ENCODE results near the gene RNF223. TPM values are rescaled to one million over a fixed set of nuclear protein-coding genes. Genes with fewer than 3 reads are reported as not detected.

RNF223 gene
- polyA plus RNA-seq, 4 donors = 0.15 to 0.45 (median 0.18) TPM; not detected in 1

DNA sequence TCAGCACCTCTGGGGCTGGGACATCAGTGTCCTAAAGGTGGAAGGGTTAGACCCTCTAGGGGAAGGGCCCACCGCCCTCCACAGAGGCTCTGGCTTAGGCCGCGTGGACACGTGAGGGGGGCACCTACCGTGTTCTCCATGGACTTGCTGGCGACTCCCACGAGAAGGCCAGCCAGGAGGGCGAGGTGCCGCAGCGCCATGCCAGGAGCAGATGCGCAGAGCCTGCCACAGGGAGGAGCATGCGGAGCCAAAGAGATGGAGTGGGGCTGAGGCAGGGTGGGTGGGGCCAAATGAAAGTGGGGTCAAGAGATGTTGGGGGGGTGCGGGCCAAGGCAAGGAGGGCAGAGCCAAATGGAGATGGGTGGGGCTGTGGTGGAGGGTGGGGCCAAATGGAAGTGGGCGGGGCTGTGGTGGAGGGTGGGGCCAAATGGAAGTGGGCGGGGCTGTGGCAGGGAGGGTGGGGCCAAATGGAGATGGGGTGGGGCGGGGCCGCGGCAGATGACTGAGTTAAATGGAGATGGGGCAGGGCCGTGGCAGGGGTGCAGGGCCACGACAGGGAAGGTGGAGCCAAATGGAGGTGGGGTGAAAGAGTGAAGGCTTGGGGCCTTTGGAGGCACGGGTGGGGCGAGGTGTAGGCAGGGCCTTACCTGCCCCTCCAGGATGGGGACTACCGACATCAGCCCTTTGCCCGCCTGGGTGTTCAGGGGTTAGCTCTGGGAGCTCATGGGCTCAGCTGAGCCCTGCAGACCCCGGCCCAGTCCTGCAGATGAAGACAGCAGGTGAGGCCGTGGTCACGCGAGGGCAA lies 17.4 kb upstream of the RNF223 start:
- no peaks in the 10 kb centered on the region for H3K4me1 ChIP-seq (ENCODE audit: control insufficient read depth in 3 of 3, insufficient read depth in 2 of 3, low read depth in 1 of 3, low read length in 2 of 3)
- peaks cover 0 to 24% (median 0%) of the 10 kb centered on the region in 3 donors for H3K36me3 ChIP-seq (ENCODE audit: control insufficient read depth in 3 of 3, insufficient read depth in 2 of 3, low read depth in 1 of 3, low read length in 3 of 3)
- no peak overlapping the region for H3K4me3 ChIP-seq (ENCODE audit: low read depth in 1 of 3, low read length in 3 of 3)
- no peak overlapping the region for H3K27ac ChIP-seq (ENCODE audit: low read depth in 1 of 3, low read length in 2 of 3)
- H3K9me3 ChIP-seq (ENCODE audit: control insufficient read depth in 2 of 2, insufficient read depth in 1 of 2, low read depth in 1 of 2, low read length in 1 of 2) = no peaks in the 10 kb centered on the region
- 95 to 99% (median 96%) methylated on average over 27 to 28 of the region's 28 CpGs for WGBS, 3 donors
- H3K27me3 ChIP-seq (ENCODE audit: control insufficient read depth in 3 of 3, insufficient read depth in 3 of 3, low read length in 3 of 3) = no peaks in the 10 kb centered on the region
- FAIRE-seq (no peak), DNase-seq (no peak)

DNA sequence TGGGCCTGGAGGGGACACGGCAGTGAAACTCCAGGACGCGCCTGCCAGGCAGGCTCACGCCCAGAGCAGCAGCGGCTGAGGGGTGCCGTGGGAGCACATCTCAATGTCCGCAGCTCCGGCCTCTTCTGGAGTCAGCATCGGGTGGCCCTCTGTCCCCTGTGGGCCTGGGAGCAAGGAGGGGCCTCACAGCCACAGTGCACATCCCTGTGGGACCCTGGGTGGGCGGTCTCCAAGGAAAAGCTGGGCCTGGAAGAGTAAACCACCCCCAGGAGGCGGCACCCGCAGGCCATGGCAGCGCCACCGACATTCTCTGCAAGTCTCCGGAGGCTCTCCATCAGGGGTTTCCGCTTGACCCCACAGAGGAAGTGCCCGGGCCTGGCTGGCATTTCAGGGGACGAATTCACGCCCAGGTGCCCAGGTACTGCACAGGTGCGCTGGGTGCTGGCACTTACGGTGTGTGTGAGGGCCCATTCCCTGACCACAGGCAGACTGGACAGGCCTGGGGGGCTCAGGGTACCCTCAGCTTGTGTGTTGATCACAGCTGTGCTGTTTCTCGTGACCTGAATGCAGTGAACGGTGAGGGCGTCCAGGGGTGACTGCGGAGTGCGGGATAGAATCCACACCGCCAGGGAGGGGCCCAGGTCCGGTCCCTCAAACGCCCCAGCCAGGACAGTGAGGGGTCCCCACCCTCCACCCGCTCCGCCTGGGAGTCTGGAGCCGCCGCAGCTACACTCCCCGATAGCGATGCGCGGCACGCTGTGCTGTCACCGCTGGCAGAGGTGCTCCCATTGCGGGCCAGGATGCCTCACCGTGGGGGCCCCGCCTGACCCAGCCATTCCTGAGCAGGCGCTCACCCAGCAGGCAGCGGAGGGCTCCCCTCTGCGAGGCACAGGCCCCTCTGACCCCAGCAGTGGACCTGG lies 16.6 kb upstream of the RNF223 start:
- FAIRE-seq = no peak
- no peak overlapping the region for H3K4me3 ChIP-seq (ENCODE audit: low read depth in 1 of 3, low read length in 3 of 3)

DNA sequence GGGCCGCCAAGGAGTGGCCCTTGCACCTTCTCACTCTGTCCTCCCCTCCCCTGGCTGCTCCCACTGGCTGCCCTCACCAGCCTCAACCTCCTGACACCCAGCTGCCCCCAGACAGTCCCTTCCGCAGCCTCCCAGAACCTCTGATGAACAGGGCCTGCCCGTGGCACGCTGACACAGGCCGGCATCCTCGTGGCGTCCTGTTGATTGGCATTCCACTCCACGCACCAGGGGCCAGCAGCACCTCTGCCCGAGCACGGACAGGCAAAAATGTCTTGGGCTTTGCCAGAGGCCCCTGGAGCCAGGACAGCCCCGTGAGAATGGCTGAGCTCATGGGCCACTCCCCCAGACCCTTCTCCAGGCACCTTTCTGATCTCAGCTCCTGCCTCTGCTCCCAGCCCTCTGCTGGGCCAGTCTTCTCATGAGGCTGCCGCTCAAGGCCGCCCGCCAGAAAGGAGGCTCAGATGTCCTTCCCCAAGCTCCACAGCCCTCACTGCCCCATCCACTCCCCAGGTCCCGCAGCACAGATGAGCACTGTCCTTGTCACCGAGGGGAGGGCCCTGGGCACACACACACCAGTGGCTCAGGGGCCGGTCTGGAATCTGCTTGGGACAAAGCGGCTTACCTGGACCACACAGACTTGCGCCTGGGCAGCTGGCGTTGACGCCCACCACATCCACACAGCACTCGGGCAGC lies 15.8 kb upstream of the RNF223 start:
- Histone ChIP-seq H3K4me1 (ENCODE audit: control insufficient read depth in 3 of 3, insufficient read depth in 2 of 3, low read depth in 1 of 3, low read length in 2 of 3) (no peaks in the 10 kb centered on the region), H3K9me3 (ENCODE audit: control insufficient read depth in 2 of 2, insufficient read depth in 1 of 2, low read depth in 1 of 2, low read length in 1 of 2) (no peaks in the 10 kb centered on the region), H3K27me3 (ENCODE audit: control insufficient read depth in 3 of 3, insufficient read depth in 3 of 3, low read length in 3 of 3) (no peaks in the 10 kb centered on the region), H3K36me3 (ENCODE audit: control insufficient read depth in 3 of 3, insufficient read depth in 2 of 3, low read depth in 1 of 3, low read length in 3 of 3) (peaks cover 0 to 33% (median 0%) of the 10 kb centered on the region in 3 donors), H3K27ac (ENCODE audit: low read depth in 1 of 3, low read length in 2 of 3) (no peak overlapping the region), H3K4me3 (ENCODE audit: low read depth in 1 of 3, low read length in 3 of 3) (no peak overlapping the region)
- FAIRE-seq = no peak
- no peak for DNase-seq
- WGBS, 3 donors = 94% methylated on average over 21 to 22 of the region's 22 CpGs

More for the DNA sequence above, 16.6 kb upstream of the RNF223 start:
- WGBS, 3 donors = 95 to 96% (median 95%) methylated on average over 41 to 45 of the region's 45 CpGs
- Histone ChIP-seq H3K9me3 (ENCODE audit: control insufficient read depth in 2 of 2, insufficient read depth in 1 of 2, low read depth in 1 of 2, low read length in 1 of 2) (no peaks in the 10 kb centered on the region), H3K4me1 (ENCODE audit: control insufficient read depth in 3 of 3, insufficient read depth in 2 of 3, low read depth in 1 of 3, low read length in 2 of 3) (no peaks in the 10 kb centered on the region), H3K27me3 (ENCODE audit: control insufficient read depth in 3 of 3, insufficient read depth in 3 of 3, low read length in 3 of 3) (no peaks in the 10 kb centered on the region), H3K36me3 (ENCODE audit: control insufficient read depth in 3 of 3, insufficient read depth in 2 of 3, low read depth in 1 of 3, low read length in 3 of 3) (peaks cover 0 to 28% (median 0%) of the 10 kb centered on the region in 3 donors), H3K27ac (ENCODE audit: low read depth in 1 of 3, low read length in 2 of 3) (no peak overlapping the region)
- no peak for DNase-seq

DNA sequence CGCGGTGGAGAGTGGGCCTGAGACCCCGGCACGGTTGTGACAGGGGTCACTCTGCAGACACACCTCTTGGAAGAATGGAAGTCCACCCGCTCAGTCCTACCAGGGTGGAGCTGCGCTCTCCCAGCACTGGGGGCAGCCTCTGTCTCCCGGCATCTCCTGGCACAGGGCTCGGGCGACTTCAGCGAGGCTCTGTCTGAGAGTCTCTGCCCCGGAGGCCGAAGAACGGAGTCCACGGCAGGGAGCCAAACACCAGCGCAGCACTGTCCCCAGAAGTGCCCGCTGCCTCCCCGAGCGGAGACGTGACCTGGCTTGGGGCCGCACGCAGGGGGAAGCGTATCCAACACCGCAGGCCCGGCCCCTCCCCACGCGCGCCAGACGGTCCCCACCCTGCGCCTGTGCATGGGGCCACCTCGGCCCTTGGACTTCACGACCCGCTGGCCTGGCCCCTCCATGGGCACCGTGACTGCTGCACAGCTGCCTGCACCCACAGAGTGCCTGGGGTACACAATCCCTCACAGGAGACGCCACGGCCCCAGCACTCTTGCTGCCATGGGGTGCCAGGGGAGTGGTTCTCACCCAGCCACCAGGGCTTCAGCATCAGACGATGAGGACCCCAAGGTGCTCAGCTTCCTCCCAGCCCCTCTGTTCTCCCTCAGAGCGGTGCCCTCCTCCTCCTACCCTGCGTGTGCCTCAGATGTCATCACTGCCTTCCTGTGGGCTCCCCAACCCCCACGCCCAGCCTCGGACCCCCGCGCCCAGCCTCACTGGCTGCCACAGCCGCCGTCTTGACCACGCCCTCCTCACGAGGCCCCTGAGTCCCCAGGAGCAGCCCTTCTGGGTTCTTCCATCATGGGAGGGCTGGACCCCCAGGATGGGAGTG lies 14.9 kb upstream of the RNF223 start:
- Histone ChIP-seq H3K4me3 (ENCODE audit: low read depth in 1 of 3, low read length in 3 of 3) (no peak overlapping the region), H3K27ac (ENCODE audit: low read depth in 1 of 3, low read length in 2 of 3) (no peak overlapping the region), H3K27me3 (ENCODE audit: control insufficient read depth in 3 of 3, insufficient read depth in 3 of 3, low read length in 3 of 3) (no peaks in the 10 kb centered on the region), H3K9me3 (ENCODE audit: control insufficient read depth in 2 of 2, insufficient read depth in 1 of 2, low read depth in 1 of 2, low read length in 1 of 2) (no peaks in the 10 kb centered on the region), H3K4me1 (ENCODE audit: control insufficient read depth in 3 of 3, insufficient read depth in 2 of 3, low read depth in 1 of 3, low read length in 2 of 3) (no peaks in the 10 kb centered on the region), H3K36me3 (ENCODE audit: control insufficient read depth in 3 of 3, insufficient read depth in 2 of 3, low read depth in 1 of 3, low read length in 3 of 3) (peaks cover 0 to 39% (median 0%) of the 10 kb centered on the region in 3 donors)
- no peak for DNase-seq
- 93 to 94% (median 93%) methylated on average over 41 to 46 of the region's 46 CpGs for WGBS, 3 donors
- FAIRE-seq = no peak

DNA sequence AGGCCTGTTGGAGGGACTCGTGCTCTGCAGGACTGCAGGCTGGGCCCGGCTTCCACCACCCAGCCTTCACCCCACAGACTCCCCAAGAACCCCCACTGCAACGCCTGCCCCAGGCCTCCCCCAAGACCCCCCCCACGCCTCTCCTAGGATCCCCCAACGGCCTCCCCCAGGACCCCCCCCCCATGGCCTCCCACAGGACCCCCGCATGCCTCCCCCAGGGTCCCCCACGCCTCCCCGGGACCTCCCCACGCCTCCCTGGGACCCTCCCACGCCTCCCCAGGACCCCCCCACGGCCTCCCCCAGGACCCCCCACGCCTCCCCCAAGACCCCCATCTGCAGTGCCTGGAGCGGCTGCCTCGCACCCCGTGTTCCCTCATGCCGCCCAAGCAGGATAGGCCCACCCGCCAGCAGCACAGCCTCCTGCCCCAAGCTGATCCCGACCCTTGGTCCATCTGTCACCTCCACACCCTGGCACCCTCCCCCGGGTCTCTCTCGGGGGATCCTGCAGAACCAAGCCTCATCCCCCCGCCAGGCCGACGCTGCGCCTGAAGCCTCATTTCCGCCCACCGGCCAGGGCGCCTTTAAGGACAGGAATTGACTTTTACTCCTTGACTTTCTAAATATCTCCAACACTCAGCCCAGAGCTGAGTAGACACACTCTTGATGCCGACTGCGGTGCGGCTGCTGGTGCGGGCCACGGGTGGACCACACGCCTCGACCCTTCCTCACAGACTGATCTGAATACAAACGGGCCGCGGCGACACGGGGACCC lies 14.1 kb upstream of the RNF223 start:
- Histone ChIP-seq H3K27ac (ENCODE audit: low read depth in 1 of 3, low read length in 2 of 3) (no peak overlapping the region), H3K36me3 (ENCODE audit: control insufficient read depth in 3 of 3, insufficient read depth in 2 of 3, low read depth in 1 of 3, low read length in 3 of 3) (peaks cover 0 to 45% (median 3%) of the 10 kb centered on the region in 3 donors), H3K4me3 (ENCODE audit: low read depth in 1 of 3, low read length in 3 of 3) (no peak overlapping the region), H3K9me3 (ENCODE audit: control insufficient read depth in 2 of 2, insufficient read depth in 1 of 2, low read depth in 1 of 2, low read length in 1 of 2) (no peaks in the 10 kb centered on the region), H3K4me1 (ENCODE audit: control insufficient read depth in 3 of 3, insufficient read depth in 2 of 3, low read depth in 1 of 3, low read length in 2 of 3) (no peaks in the 10 kb centered on the region), H3K27me3 (ENCODE audit: control insufficient read depth in 3 of 3, insufficient read depth in 3 of 3, low read length in 3 of 3) (no peaks in the 10 kb centered on the region)
- DNase-seq = no peak
- WGBS, 3 donors = 90 to 95% (median 91%) methylated on average over 29 to 39 of the region's 39 CpGs
- FAIRE-seq = no peak

- FAIRE-seq (no peak), DNase-seq (no peak)
- H3K9me3 ChIP-seq (ENCODE audit: control insufficient read depth in 2 of 2, insufficient read depth in 1 of 2, low read depth in 1 of 2, low read length in 1 of 2) = no peaks in the 10 kb centered on the region
- peaks cover 0 to 52% (median 3%) of the 10 kb centered on the region in 3 donors for H3K36me3 ChIP-seq (ENCODE audit: control insufficient read depth in 3 of 3, insufficient read depth in 2 of 3, low read depth in 1 of 3, low read length in 3 of 3)
- no peak overlapping the region for H3K4me3 ChIP-seq (ENCODE audit: low read depth in 1 of 3, low read length in 3 of 3)
- no peaks in the 10 kb centered on the region for H3K27me3 ChIP-seq (ENCODE audit: control insufficient read depth in 3 of 3, insufficient read depth in 3 of 3, low read length in 3 of 3)
- 93 to 96% (median 94%) methylated on average over 38 of the region's 38 CpGs for WGBS, 3 donors
- no peak overlapping the region for H3K27ac ChIP-seq (ENCODE audit: low read depth in 1 of 3, low read length in 2 of 3)
- H3K4me1 ChIP-seq (ENCODE audit: control insufficient read depth in 3 of 3, insufficient read depth in 2 of 3, low read depth in 1 of 3, low read length in 2 of 3) = no peaks in the 10 kb centered on the region
Observed at GRCh38 chr1:1087351-1088028, 13.4 kb upstream of the RNF223 start.

DNA sequence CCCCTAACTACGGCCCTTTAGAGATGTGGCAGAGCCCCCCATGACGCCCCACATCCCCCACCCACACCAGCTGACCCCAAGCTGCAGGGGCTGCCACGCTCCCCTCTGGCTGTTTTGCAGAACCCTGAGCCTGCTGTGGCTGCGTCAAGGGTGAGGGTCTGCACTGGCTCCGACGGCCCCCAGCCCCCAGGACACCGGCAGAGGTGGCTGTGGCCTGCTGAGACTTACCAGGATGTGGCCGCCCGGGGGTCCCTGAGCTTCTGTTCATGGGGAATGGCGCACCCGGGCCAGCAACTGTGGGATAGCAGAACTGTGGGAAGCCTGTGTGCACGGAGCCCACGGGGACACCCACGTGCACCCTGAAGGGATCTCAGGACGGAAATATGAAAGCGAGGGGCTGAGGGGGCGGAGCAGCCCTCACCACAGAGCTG lies 12.8 kb upstream of the RNF223 start:
- DNase-seq = no peak

More for the DNA sequence above, 12.8 kb upstream of the RNF223 start:
- Histone ChIP-seq H3K27ac (ENCODE audit: low read depth in 1 of 3, low read length in 2 of 3) (no peak overlapping the region), H3K4me3 (ENCODE audit: low read depth in 1 of 3, low read length in 3 of 3) (no peak overlapping the region), H3K9me3 (ENCODE audit: control insufficient read depth in 2 of 2, insufficient read depth in 1 of 2, low read depth in 1 of 2, low read length in 1 of 2) (no peaks in the 10 kb centered on the region), H3K4me1 (ENCODE audit: control insufficient read depth in 3 of 3, insufficient read depth in 2 of 3, low read depth in 1 of 3, low read length in 2 of 3) (no peaks in the 10 kb centered on the region), H3K36me3 (ENCODE audit: control insufficient read depth in 3 of 3, insufficient read depth in 2 of 3, low read depth in 1 of 3, low read length in 3 of 3) (peaks cover 0 to 54% (median 3%) of the 10 kb centered on the region in 3 donors), H3K27me3 (ENCODE audit: control insufficient read depth in 3 of 3, insufficient read depth in 3 of 3, low read length in 3 of 3) (no peaks in the 10 kb centered on the region)
- FAIRE-seq = no peak
- WGBS, 3 donors = 93 to 96% (median 94%) methylated on average over 17 of the region's 17 CpGs

All from small intestine (tissue), 7 donors.